ENCODE results near the gene EIF2AK3.

- TF ChIP-seq CHD4 (IDR thresholded peaks at IDR 0.05; ENCODE audit: borderline replicate concordance, low read length) = no peak
- TF ChIP-seq, protein P1, sequence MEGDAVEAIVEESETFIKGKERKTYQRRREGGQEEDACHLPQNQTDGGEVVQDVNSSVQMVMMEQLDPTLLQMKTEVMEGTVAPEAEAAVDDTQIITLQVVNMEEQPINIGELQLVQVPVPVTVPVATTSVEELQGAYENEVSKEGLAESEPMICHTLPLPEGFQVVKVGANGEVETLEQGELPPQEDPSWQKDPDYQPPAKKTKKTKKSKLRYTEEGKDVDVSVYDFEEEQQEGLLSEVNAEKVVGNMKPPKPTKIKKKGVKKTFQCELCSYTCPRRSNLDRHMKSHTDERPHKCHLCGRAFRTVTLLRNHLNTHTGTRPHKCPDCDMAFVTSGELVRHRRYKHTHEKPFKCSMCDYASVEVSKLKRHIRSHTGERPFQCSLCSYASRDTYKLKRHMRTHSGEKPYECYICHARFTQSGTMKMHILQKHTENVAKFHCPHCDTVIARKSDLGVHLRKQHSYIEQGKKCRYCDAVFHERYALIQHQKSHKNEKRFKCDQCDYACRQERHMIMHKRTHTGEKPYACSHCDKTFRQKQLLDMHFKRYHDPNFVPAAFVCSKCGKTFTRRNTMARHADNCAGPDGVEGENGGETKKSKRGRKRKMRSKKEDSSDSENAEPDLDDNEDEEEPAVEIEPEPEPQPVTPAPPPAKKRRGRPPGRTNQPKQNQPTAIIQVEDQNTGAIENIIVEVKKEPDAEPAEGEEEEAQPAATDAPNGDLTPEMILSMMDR (CRISPR knock-in tag; IDR thresholded peaks at IDR 0.05) = peak; percentile 93
- no peak for TF ChIP-seq ETV5 (CRISPR knock-in tag; IDR thresholded peaks at IDR 0.05; ENCODE audit: borderline replicate concordance)
- TF ChIP-seq, protein P2, sequence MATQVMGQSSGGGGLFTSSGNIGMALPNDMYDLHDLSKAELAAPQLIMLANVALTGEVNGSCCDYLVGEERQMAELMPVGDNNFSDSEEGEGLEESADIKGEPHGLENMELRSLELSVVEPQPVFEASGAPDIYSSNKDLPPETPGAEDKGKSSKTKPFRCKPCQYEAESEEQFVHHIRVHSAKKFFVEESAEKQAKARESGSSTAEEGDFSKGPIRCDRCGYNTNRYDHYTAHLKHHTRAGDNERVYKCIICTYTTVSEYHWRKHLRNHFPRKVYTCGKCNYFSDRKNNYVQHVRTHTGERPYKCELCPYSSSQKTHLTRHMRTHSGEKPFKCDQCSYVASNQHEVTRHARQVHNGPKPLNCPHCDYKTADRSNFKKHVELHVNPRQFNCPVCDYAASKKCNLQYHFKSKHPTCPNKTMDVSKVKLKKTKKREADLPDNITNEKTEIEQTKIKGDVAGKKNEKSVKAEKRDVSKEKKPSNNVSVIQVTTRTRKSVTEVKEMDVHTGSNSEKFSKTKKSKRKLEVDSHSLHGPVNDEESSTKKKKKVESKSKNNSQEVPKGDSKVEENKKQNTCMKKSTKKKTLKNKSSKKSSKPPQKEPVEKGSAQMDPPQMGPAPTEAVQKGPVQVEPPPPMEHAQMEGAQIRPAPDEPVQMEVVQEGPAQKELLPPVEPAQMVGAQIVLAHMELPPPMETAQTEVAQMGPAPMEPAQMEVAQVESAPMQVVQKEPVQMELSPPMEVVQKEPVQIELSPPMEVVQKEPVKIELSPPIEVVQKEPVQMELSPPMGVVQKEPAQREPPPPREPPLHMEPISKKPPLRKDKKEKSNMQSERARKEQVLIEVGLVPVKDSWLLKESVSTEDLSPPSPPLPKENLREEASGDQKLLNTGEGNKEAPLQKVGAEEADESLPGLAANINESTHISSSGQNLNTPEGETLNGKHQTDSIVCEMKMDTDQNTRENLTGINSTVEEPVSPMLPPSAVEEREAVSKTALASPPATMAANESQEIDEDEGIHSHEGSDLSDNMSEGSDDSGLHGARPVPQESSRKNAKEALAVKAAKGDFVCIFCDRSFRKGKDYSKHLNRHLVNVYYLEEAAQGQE (IDR thresholded peaks at IDR 0.05; ENCODE audit: borderline replicate concordance in 1 of 2, low read depth in 1 of 2, low read length in 2 of 2) = no peak
- TF ChIP-seq RAD21 (CRISPR knock-in tag; IDR thresholded peaks at IDR 0.05) = peak; percentile 76
- no peak for TF ChIP-seq E2F5 (CRISPR knock-in tag; conservative IDR thresholded peaks at IDR 0.05)
- no peak for TF ChIP-seq ATF4 (CRISPR knock-in tag; IDR thresholded peaks at IDR 0.05)
- TF ChIP-seq TAF1 (CRISPR knock-in tag; IDR thresholded peaks at IDR 0.05) = no peak
These were observed 44.6 kb upstream of the EIF2AK3 start for GRCh38 chr2:88671786-88672427.
